Glomerular visceral epithelial cell (primary cell): ENCODE results near the gene GNAI3.

ENCODE experiments used
- DNase-seq: peaks from one replicate; pipeline ENCODE4 v3.0.0-alpha.2; 2016; ENCODE audit errors: extremely low spot score

The GNAI3 gene

DNA sequence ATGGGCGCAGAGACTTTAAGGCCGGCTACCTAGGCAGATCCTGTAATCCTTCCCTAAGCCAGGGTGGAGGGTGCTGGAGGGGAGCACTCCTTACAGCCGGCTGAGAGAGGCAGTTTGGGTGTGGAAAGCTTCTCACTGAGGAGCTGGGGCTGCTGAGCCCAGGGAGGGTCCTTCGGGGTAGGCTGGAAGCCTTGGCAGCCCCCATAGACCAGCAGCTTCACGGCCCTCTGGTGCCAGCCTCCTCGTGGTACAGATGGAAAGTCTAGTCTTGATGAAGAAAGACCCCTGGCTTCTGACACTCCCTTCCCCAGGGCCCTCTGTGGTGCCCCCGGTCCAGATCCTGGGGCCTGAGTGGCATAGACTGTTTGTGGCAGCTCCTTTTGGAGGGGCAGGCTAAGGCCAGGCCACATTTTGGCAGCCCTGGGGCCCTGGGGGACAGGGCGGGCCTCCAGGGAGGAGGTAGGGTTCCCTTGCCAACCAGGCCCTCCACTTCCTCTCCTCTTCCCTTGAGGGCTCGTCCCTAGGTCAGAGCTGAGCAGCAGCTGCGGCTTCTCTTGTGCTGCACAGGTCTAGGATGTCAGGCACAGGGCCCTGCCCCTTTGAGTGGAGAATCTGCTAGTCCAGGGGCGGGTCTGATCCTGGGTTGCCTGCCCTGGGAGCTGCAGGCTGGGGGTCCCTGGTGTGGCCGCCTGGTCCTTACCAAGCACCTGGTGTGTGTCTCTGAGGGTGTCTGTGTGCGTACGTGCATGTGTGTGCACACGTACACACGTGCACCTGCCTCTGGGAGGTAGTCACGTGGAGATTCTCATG lies 76.0 kb downstream of the GNAI3 start:
- no peak for DNase-seq

DNA sequence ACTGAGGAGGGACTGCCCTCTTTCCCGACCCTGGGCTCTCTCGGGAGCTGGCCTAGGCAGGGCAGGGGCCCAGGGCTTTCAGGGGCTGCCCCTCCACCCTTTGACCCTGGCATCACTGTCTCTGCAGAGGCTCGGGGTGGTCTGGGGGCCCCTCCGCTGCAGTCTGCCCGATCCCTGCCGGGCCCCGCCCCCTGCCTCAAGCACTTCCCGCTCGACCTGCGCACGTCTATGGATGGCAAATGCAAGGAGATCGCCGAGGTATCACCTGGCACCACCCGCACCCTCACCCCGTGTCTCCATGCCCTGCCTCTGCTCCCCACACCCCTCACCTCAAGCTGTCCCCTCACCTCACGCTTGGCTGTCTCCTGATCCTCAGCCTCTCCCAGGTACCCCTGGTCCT lies 76.8 kb downstream of the GNAI3 start:
- DNase-seq = no peak

DNA sequence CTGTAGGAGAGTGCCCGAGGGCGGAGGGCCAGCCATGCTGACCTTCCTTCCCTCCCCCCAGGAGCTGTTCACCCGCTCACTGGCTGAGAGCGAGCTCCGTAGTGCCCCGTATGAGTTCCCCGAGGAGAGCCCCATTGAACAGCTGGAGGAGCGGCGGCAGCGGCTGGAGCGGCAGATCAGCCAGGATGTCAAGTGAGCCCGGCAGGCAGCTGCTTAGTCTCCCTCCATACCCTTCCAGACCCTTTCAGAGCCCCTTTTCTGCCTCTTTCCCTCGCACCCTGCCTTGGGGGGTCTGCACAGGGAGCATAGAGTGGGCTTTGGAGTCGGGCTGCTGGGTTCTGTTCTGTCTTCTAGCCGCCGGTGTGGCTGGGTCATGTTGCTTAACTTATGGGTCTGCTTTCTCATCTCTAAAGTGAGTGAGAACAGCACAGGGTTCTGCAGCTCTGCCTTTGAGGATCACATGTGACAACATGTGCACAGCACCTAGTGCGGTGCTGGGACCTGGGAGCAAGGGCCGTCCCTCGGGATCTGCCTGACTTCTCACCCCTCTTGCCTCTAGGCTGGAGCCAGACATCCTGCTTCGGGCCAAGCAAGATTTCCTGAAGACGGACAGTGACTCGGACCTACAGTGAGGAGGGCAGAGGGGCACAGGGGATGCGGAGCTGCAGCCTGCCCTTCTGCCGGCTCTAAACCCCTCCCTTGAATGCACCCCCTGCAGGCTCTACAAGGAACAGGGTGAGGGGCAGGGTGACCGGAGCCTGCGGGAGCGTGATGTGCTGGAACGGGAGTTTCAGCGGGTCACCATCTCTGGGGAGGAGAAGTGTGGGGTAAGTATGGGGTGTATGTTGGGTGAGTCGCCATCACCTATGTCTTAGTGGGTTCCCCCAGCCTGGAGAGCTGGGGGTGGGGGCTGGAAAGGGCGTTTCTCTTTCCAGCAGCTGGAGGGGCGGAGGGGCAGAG lies 77.5 kb downstream of the GNAI3 start:
- no peak for DNase-seq

DNA sequence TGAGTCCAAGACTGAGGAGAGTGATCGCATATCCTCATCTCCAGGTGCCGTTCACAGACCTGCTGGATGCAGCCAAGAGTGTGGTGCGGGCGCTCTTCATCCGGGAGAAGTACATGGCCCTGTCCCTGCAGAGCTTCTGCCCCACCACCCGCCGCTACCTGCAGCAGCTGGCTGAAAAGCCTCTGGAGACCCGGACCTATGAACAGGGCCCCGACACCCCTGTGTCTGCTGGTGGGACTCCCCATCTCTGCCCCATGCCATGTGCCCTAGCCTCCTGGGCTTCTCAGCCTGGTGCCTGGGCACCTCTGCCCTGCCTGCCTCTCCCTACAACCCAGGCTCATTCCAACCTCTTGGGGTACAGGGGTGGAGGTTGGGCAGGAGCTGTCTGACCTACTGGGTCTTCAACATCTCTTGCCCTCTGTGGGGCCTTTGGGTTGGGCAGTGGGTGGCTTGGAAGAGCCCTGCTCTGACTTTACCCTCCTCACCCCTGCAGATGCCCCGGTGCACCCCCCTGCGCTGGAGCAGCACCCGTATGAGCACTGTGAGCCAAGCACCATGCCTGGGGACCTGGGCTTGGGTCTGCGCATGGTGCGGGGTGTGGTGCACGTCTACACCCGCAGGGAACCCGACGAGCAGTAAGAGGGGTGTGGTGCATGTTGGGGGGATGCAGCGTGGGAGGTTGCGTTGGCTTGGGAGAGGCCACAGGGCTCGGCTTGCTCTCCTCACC lies 78.4 kb downstream of the GNAI3 start:
- DNase-seq = no peak

DNA sequence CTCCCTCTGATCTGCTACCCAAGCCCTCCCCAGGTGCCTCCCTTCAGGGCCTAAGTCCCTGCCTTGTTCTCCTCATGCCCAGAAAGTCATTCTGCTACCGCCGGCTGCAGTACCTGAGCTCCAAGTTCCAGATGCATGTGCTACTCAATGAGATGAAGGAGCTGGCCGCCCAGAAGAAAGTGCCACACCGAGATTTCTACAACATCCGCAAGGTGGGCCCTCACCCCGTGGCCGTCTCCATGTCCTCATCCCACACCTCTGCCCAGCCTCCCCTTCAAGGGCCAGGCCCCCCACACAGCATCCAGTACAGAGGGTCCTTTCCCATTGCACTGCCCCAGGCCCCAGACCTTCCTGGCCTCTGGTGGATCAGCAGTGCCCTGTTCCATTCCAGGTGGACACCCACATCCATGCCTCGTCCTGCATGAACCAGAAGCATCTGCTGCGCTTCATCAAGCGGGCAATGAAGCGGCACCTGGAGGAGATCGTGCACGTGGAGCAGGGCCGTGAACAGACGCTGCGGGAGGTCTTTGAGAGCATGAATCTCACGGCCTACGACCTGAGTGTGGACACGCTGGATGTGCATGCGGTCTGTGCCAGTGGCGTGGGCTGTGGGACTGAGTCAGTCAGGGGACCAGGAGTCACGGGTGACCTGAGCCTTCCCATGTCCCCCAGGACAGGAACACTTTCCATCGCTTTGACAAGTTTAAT lies 79.4 kb downstream of the GNAI3 start:
- DNase-seq = peak; percentile 96

DNA sequence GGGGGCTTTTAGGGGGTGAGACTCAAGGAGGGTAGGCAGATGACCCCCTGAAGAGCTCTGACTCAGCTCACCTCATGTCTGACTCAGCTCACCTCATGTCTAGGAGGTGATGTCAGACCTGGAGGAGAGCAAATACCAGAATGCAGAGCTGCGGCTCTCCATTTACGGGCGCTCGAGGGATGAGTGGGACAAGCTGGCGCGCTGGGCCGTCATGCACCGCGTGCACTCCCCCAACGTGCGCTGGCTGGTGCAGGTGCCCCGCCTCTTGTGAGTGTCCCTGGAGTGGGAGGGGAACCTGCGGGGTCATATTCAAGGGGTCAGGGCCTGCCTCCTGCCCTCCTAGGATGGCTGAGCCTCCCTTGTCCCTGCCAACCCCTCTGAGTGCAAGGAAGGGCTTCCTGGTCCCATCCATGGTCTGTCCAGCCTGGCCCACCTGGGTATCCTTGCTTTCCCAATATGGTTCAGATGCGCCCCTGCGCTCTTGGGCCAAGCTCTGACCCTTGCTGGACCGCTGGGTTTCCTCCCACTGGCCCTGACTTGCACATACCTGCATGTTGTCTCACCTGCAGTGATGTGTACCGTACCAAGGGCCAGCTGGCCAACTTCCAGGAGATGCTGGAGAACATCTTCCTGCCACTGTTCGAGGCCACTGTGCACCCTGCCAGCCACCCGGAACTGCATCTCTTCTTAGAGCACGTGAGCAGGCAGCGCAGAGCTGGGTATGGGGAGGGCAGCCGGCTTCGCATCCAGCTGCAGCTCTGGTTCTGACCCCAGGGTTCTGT lies 80.3 kb downstream of the GNAI3 start:
- DNase-seq = peak; percentile 97

DNA sequence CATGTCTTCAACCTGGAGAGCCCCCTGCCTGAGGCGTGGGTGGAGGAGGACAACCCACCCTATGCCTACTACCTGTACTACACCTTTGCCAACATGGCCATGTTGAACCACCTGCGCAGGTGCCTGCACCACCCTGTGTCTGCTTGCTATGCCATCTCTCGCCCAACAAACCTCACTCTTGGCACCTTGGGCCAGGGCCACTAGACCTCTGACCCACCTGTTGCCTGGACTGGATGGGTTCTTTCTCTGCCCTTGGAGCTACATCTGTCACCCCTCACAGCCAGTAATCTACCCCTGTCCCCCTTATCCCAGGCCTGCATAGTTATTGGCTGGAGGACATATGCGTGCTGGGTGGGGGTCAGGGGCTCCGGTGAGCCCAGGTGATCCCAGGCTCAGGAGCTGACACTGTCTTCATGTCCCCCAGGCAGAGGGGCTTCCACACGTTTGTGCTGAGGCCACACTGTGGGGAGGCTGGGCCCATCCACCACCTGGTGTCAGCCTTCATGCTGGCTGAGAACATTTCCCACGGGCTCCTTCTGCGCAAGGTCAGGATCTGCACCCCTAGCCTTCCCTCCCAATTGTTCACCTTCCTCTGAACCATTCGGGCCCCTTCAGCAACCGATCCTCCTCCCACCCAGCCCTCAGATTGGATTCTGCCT lies 81.1 kb downstream of the GNAI3 start:
- DNase-seq = no peak

DNA sequence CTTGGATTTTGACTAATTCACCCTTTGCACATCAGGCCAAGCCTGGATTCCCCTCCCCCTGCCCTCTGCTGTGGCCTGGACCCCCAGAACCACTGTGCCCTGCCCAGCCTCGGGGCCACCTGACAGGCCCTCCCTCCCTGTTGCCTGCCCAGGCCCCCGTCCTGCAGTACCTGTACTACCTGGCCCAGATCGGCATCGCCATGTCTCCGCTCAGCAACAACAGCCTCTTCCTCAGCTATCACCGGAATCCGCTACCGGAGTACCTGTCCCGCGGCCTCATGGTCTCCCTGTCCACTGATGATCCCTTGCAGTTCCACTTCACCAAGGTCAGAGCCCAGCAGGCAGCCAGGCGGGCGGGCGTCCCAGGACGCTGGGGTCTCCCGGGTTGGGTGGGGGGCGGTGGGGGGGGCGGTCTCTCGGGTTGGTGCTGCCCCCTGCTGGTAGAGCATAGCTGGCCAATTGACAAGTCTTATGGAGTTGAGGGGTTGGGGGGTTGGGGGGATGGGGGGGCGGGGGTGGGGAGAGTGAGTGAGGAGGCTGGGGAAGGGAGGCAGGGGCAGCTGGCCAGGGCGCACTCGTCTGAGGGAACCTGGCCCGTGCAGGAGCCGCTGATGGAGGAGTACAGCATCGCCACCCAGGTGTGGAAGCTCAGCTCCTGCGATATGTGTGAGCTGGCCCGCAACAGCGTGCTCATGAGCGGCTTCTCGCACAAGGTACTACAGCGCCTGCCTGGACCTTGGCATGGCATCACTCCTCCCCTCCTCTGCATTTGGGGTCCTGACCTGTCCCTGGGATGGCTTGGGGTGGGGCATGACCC lies 81.9 kb downstream of the GNAI3 start:
- DNase-seq = no peak

DNA sequence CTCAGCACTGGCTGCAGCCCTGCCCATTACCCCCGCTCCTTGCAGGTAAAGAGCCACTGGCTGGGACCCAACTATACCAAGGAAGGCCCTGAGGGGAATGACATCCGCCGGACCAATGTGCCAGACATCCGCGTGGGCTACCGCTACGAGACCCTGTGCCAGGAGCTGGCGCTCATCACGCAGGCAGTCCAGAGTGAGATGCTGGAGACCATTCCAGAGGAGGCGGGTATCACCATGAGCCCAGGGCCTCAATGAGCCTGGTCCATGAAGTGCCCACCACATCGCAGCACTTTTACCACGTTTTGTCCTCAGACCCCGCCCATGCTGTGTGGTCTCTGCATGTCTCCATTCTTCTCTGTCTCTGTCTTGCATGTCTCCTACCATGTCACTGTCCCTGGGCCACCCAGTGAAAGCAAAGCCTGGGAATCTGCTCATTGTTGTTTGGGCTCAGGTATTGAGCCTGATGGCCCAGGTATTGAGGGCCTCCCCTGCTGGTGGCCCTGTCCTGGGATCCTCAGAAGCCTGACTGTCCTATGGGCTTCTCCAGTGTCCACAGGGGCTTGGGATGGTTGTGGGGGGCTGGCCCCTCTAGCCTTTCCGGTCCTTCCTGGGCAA lies 82.6 kb downstream of the GNAI3 start:
- no peak for DNase-seq

DNA sequence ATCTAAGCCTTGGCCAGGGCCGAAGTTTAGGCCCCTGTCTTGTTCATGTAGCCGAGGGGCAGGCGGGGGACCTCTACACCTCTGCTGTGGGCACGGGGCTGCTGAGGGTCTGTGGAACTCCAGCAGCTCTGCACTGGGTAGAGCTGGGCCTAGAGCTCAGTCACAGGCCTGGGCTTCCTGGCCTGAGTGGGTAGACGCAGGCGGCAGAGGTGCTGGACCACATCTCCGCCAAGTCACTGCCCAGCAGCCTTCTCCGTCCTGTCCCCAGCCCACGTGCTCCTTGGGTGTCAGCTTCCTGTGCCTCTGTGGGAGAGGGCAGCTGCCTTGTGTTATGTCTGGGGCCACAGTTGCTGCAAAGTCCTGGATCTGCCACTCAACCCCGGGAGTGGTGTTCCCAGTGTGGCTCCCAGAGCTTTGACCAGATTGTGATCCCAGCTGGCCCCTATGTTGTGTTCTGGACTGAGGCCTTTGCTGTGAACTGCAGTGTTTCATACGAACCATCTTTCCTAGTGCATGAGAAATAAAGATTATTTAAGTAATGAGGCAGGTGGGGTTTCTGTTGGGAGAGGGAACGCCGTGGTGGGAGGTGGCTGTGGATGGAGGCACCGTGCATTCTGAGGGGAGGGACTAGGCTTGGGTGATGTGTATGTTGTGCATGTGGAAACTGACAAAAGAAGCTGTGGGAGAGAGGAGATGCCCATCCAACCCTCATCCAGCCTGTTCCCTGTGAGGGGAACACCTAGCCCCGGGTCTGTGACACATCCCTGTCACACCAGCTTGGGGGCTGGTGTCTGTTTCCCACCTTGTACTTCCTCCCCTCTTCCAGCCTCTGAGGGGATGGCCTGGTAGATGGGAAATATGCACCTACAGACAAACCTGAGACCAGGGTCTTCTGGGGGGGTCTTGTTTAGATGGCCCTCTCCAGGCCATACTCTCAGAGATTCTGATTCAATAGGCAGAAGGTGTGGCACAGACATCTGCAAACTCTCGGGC lies 83.4 kb downstream of the GNAI3 start:
- no peak for DNase-seq

DNA sequence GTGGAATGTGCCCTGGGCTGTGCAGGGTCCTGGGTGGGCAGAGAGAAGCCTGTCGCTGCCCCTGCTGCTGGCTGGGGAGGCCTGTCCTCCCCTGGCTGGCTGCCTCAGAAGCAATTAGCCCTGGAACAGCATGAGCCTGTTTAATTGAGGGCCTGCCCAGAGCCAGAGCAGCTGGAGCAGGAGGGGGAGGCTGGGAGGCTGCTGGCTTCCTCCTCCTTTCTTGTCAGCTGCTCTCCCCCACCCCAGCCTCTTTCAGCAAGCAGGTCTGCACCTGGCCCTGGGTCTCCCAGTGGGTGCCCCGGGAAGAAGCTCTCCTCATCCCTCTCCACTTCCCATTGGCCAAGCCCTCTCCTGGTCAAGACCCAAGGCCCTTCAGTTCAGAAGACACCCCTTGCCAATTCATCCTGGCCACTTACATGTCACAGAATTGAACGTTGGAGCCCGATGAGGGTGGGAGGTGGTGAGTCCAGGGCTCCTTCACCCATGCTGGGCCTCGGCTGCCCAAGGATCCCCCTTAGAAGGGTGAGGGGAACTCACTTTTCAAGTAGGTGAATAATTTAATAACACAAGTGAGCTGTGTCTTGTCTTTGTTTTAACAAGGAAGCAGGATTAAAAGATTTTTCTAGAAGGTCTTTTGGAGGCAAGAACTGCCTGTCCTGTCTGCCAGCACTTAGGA lies 84.4 kb downstream of the GNAI3 start:
- no peak for DNase-seq

DNA sequence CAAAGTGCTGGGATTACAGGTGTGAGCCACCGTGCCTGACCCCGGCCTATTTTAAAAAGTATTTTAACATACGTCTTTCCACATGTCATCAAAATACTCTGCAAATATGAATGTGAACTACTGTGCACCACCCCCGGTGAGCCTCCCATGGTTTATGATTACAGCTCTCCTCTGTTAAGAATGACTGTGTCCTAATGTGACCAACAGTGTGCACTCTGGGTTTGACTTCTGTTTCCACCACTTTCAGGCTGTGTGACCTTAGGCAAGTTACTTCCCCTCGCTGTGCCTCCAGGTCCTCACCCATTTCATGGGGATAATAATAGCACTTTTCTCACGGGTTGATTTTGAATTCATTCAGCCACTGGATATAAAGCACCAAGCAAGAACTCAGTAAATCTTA lies 85.9 kb downstream of the GNAI3 start:
- no peak for DNase-seq

DNA sequence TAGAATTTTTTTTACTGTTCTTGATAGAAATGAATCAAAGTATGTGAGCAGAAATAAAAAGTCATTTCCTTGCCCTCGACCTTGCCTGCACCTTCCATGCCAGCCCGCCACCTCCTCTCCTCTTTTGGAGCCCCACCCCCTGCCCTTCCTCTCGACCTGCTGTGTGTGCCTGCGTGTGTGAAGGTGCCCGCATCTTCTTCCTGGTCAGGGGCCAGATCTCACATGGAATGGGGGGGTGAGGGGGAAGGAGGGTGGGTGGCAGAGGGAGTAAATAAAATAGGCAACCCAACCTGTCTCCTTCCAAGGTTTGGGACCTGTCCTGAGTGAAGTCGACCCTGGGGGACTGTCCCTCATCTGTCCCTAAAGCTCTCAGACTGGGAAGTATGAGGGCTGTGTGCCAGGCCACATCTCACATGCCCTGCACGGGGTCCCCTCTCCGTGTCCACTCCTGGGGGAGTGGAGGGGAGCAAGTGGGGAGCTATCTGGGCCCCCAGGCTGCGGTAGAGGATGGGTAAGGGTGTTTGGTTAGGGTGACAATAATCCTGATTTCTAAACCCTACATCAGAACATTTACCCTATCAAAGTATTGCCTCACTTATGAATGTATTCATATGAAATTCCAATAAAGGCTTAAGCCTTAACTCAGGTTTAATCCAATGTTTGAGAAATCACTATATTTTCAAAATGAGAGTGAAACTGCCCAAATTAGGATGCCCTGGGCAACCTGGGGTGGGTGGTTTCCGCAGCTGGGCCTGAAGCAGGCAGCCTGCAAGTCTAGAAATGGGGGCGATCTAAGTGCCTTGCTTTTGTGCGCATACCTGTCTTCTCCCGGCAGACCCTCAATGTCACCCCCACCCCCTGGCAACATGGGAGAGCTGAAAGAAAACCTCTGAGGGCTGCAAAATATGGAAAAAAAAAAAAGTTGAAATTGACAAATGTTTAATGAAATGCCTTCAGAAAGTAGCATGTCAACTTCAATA lies 86.6 kb downstream of the GNAI3 start:
- DNase-seq = no peak

DNA sequence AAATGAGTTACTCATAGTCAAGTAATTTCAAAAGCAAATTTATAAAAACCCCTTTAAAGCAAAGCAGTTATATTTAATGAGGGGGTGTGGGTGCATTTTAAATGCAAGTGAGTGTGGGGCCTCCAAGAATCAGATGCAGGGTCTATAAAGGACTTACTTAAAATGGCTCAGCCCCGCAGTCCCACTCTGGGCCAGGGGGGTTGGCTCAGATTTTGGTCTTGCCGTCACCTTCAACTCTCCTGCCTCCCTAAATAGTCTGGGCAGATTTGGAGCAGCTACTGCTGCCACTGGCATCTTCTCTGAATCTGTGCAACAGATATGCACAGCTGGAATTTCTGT lies 87.4 kb downstream of the GNAI3 start:
- DNase-seq = no peak

DNA sequence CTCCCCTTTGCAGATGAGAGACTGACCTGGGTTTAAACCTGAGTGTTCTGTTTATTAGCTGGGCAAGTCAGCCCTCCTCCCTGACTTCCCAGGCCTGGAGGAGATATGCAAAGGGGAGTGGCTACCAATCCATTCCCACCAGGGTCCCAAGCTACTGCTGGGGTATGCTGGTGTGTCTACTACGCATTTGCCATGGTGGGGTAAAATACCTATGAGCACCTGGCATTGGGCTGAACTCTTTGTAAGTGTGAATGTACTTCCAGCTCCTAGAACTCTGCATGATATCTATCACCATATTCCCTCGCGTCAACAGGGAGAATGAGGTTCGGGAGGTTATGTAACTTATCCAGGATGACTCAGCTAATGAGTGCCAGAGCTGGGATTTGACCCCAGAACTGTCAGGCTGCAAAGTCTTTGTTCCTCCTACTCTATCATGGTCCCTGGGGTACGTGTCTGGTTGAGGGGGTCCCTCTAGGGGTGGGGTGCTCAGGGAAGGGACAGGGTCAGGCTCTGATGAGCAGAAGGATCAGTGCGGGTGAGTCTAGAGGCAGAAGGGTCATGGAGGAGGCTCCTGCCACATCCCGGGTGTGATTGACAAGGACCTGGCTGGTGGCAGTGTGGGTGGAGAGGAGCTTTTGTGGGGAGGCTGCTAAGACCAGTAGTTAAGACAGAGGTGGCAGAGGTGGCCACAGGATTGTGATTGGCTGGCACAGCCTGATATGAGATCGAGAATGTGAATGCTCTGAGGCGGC lies 88.0 kb downstream of the GNAI3 start:
- no peak for DNase-seq
